GM18951 (cell line): ENCODE results near the gene ZNF598.

Experiments used
- POLR2A ChIP-seq: IDR thresholded peaks from 4 replicates; pipeline ENCODE4 v1.6.1; 2011; ENCODE audit warnings: mild to moderate bottlenecking; ENCODE audit not compliant: insufficient read length, insufficient read depth; ENCODE audit errors: extremely low read depth
- in situ Hi-C: fragments of 300-500 bp; cut with MboI; formaldehyde crosslinking; loops from one replicate; pipeline ENCODE4 v1.12.0; 2022; ENCODE audit warnings: low sequenced_read_pairs, mixed read lengths, inconsistent platforms; ENCODE audit not compliant: unreplicated experiment

Gene ZNF598

GRCh38 chr16:1979271-1980029, 30.2 kb downstream of the ZNF598 start:
- in situ Hi-C loops, result no loop called here
- no peak for TF ChIP-seq POLR2A

- TF ChIP-seq POLR2A, result no peak
- in situ Hi-C loops, result no loop called here
Observed at GRCh38 chr16:1978476-1979120, 31.0 kb downstream of the ZNF598 start.

- in situ Hi-C loops, result no loop called here
- no peak for TF ChIP-seq POLR2A
Observed at GRCh38 chr16:1977875-1978268, 31.7 kb downstream of the ZNF598 start.

GRCh38 chr16:1976951-1977874, 32.4 kb downstream of the ZNF598 start:
- TF ChIP-seq POLR2A, result no peak
- in situ Hi-C loops, result no loop called here

- no peak for TF ChIP-seq POLR2A
- in situ Hi-C loops, result no loop called here
Observed at GRCh38 chr16:1976216-1976520, 33.5 kb downstream of the ZNF598 start.

- in situ Hi-C loops, result no loop called here
- TF ChIP-seq POLR2A, result no peak
Observed at GRCh38 chr16:1975432-1976215, 34.0 kb downstream of the ZNF598 start.

GRCh38 chr16:1974157-1975070, 35.2 kb downstream of the ZNF598 start:
- in situ Hi-C loops, result no loop called here
- TF ChIP-seq POLR2A, result no peak

GRCh38 chr16:1973461-1974156, 36.0 kb downstream of the ZNF598 start:
- in situ Hi-C loops, result no loop called here

GRCh38 chr16:1972490-1972877, 37.1 kb downstream of the ZNF598 start:
- no peak for TF ChIP-seq POLR2A
- in situ Hi-C loops, result no loop called here

More at GRCh38 chr16:1973461-1974156, 36.0 kb downstream of the ZNF598 start:
- no peak for TF ChIP-seq POLR2A

GRCh38 chr16:1971796-1972489, 37.7 kb downstream of the ZNF598 start, which contains the start of gene TBL3:
TBL3 (plus strand) TSS chr16:1972053; CDS start chr16:1972165, 112 bp downstream.
- in situ Hi-C loops, result no loop called here
- TF ChIP-seq POLR2A, result peak; percentile 95
